Skeletal muscle satellite cell (primary cell): Measurements from ENCODE around the gene SF1.

Source experiments
- H3K27me3 ChIP-seq: 2 replicates; pipeline ENCODE4 v1.7.0; 2013; ENCODE audit warnings: low read length; ENCODE audit not compliant: control insufficient read depth, insufficient read depth
- H3K36me3 ChIP-seq: 2 replicates; pipeline ENCODE4 v1.7.0; 2013; ENCODE audit warnings: mild to moderate bottlenecking, control low read depth, low read length; ENCODE audit not compliant: insufficient read depth
- H3K4me1 ChIP-seq: 2 replicates; pipeline ENCODE4 v1.7.0; 2013; ENCODE audit warnings: low read length; ENCODE audit not compliant: control insufficient read depth, insufficient read depth
- H3K4me2 ChIP-seq: 2 replicates; pipeline ENCODE4 v1.7.0; 2013; ENCODE audit warnings: mild to moderate bottlenecking, low read length
- H3K4me3 ChIP-seq: 2 replicates; pipeline ENCODE4 v1.7.0; 2013; ENCODE audit warnings: low read length
- H3K9ac ChIP-seq: 2 replicates; pipeline ENCODE4 v1.7.0; 2013; ENCODE audit warnings: mild to moderate bottlenecking, low read depth, low read length, moderate library complexity
- H3K9me3 ChIP-seq: replicated peaks from 2 replicates; pipeline ENCODE4 v1.7.0; 2013; ENCODE audit warnings: mild to moderate bottlenecking, control low read depth, low read length

SF1 gene

GRCh38 chr11:64772303-64773018, 5.9 kb downstream of the SF1 start:
- Histone ChIP-seq H3K36me3 (peaks cover 97% of the 10 kb centered on the region), H3K27me3 (no peaks in the 10 kb centered on the region), H3K9me3 (no peaks in the 10 kb centered on the region), H3K4me2 (no peak overlapping the region), H3K4me3 (no peak overlapping the region), H3K9ac (no peak overlapping the region), H3K4me1 (peaks cover 12% of the 10 kb centered on the region)

GRCh38 chr11:64771861-64772260, 6.5 kb downstream of the SF1 start:
- H3K4me1 ChIP-seq, result peaks cover 9% of the 10 kb centered on the region

GRCh38 chr11:64770120-64770519, 8.2 kb downstream of the SF1 start:
- H3K4me3 ChIP-seq, result no peak overlapping the region
- H3K9me3 ChIP-seq, result no peaks in the 10 kb centered on the region
- H3K27me3 ChIP-seq, result no peaks in the 10 kb centered on the region
- no peak overlapping the region for H3K9ac ChIP-seq
- H3K4me1 ChIP-seq, result no peaks in the 10 kb centered on the region
- peaks cover 89% of the 10 kb centered on the region for H3K36me3 ChIP-seq
- H3K4me2 ChIP-seq, result no peak overlapping the region

More at GRCh38 chr11:64771861-64772260, 6.5 kb downstream of the SF1 start:
- no peaks in the 10 kb centered on the region for H3K27me3 ChIP-seq
- no peak overlapping the region for H3K4me2 ChIP-seq
- no peak overlapping the region for H3K9ac ChIP-seq
- H3K4me3 ChIP-seq, result no peak overlapping the region
- no peaks in the 10 kb centered on the region for H3K9me3 ChIP-seq
- peaks cover 98% of the 10 kb centered on the region for H3K36me3 ChIP-seq

DNA sequence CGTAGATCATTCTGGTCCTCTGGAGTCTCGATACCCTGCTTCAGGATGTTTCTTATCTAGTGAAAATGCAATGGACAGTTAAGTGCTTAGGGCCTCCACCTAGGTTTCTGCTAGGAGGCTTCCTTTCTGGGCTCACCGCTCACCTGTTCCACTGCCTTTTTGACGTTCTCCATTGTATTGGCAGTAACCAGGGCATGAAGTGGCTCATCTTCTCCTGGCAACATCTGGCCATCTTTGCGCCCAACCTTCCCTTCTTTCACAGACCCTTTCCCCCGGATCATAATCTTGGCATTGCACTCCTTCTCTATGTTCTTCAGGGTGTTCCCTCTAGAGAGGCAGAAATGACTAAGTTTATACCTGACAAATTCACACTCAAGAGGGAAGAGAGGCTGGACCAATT, 9.1 kb downstream of the SF1 start:
- peaks cover 91% of the 10 kb centered on the region for H3K36me3 ChIP-seq
- H3K4me1 ChIP-seq, result peaks cover 5% of the 10 kb centered on the region
- no peak overlapping the region for H3K9ac ChIP-seq
- H3K9me3 ChIP-seq, result no peaks in the 10 kb centered on the region
- no peaks in the 10 kb centered on the region for H3K27me3 ChIP-seq
- H3K4me3 ChIP-seq, result no peak overlapping the region
- H3K4me2 ChIP-seq, result no peak overlapping the region

DNA sequence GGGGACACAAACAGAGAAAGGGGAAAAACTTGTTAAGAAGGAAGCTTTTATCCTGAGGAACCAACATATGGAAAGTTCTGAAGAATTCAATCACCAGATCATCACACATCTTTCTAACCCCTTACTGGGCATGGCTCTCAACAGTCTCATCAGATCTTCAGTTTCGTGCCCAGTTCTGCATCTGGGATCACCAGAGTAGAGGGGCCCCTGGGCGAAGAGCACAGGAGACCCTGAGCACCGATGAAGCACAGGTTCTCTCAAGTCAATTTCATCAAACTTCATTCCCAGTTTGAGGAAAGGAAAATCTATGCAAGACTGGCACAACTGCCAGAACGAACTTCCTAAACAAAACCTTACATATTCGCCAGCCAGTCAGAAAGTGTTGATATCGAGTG, 10.0 kb downstream of the SF1 start:
- H3K27me3 ChIP-seq, result no peaks in the 10 kb centered on the region
- H3K36me3 ChIP-seq, result peaks cover 91% of the 10 kb centered on the region
- no peak overlapping the region for H3K4me3 ChIP-seq
- no peaks in the 10 kb centered on the region for H3K9me3 ChIP-seq
- H3K4me2 ChIP-seq, result no peak overlapping the region
- peaks cover 15% of the 10 kb centered on the region for H3K4me1 ChIP-seq
- no peak overlapping the region for H3K9ac ChIP-seq

GRCh38 chr11:64767344-64768299, 10.7 kb downstream of the SF1 start:
- Histone ChIP-seq H3K36me3 (peaks cover 91% of the 10 kb centered on the region), H3K9ac (no peak overlapping the region), H3K4me3 (no peak overlapping the region), H3K27me3 (no peaks in the 10 kb centered on the region), H3K4me1 (peaks cover 21% of the 10 kb centered on the region), H3K9me3 (no peaks in the 10 kb centered on the region), H3K4me2 (no peak overlapping the region)

GRCh38 chr11:64766881-64767280, 11.5 kb downstream of the SF1 start:
- Histone ChIP-seq H3K9me3 (no peaks in the 10 kb centered on the region), H3K27me3 (no peaks in the 10 kb centered on the region), H3K4me2 (no peak overlapping the region), H3K36me3 (peaks cover 89% of the 10 kb centered on the region), H3K9ac (no peak overlapping the region), H3K4me1 (peaks cover 21% of the 10 kb centered on the region), H3K4me3 (no peak overlapping the region)

- Histone ChIP-seq H3K4me2 (no peak overlapping the region), H3K4me1 (peaks cover 21% of the 10 kb centered on the region), H3K4me3 (no peak overlapping the region), H3K36me3 (peaks cover 81% of the 10 kb centered on the region), H3K27me3 (no peaks in the 10 kb centered on the region), H3K9me3 (no peaks in the 10 kb centered on the region), H3K9ac (no peak overlapping the region)
Observed at GRCh38 chr11:64765851-64766665, 12.3 kb downstream of the SF1 start.

- Histone ChIP-seq H3K9me3 (no peaks in the 10 kb centered on the region), H3K36me3 (peaks cover 78% of the 10 kb centered on the region), H3K4me2 (no peak overlapping the region), H3K4me1 (peaks cover 21% of the 10 kb centered on the region), H3K9ac (no peak overlapping the region), H3K4me3 (no peak overlapping the region), H3K27me3 (no peaks in the 10 kb centered on the region)
Observed at GRCh38 chr11:64765291-64765850, 13.0 kb downstream of the SF1 start.

GRCh38 chr11:64764753-64765152, 13.6 kb downstream of the SF1 start:
- Histone ChIP-seq H3K36me3 (peaks cover 72% of the 10 kb centered on the region), H3K9ac (no peak overlapping the region), H3K27me3 (no peaks in the 10 kb centered on the region), H3K4me2 (no peak overlapping the region), H3K9me3 (no peaks in the 10 kb centered on the region), H3K4me1 (peaks cover 25% of the 10 kb centered on the region), H3K4me3 (no peak overlapping the region)
